Activated CD8-positive, alpha-beta memory T cell treated with anti-CD3 and anti-CD28 coated beads for 1 hour (primary cell): ENCODE results near the gene RFESD.

ENCODE experiments used
- DNase-seq, 2 donors: peaks; one replicate each; pipeline ENCODE4 v3.0.0-alpha.2; 2020; ENCODE audit warnings: low read depth in 1 of 2; ENCODE audit errors: extremely low read depth in 1 of 2

Gene RFESD

DNA sequence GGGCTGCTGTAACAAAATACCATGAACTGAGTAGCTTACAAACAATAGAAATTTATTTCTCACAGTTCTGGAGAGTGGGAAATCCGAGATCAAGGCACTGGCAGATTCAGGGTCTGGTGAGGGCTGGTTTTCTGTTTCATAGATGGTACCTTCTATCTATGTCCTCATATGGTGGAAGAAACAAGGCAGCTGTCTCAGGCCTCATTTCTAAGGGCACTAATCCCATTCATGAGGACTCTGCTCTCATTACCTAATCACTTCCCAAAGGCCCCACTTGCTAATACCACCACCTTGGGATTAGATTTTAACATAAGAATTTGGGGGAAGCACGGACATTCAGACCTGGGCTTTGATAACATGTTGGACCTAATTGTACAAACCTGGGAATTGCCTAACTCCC lies 13.5 kb downstream of the RFESD start:
- DNase-seq = no peak

DNA sequence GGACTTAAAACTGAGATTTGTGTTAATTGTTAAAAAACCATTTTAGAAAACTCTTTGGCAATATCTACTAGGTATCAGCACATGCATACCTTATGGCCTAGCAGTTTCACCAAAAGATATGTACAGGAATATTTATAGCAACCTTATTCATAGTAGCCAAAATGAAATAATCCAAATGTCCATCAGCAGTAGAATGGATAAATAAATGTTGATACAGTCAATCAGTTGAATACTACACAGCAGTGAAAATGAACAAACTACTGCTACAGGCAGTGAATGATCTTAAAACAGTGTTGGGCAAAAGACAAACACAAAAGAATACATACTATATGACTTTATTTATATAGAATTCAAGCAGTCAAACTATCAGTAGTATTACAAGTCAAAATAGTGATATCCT lies 16.4 kb downstream of the RFESD start:
- DNase-seq = no peak

DNA sequence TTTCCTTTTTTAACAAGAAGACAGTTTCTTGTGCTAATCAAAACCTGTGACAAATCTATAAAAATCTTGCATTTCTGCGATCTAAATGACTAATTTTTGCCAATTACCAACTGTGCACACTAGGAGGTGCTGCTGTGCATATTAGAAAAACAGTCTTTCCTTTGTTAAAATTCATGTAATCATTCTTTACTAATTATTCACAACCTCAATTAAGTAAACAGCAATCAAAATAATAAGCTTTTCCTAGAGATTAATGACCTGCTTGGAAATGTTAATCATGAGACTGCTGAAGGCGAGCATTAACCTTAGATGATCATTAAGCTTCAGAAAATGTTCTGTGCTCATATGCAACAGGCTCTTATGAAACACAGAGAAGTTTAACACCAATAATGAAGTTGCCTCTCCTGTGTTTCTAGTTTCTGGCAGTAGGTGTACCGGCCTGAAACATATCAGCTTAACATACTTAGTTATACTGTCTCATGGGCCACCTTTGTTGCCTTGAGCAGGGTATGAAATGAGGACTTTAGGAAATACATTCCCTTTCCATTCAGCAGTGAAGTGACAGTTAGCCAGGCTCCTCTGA lies 17.7 kb downstream of the RFESD start:
- no peak for DNase-seq

DNA sequence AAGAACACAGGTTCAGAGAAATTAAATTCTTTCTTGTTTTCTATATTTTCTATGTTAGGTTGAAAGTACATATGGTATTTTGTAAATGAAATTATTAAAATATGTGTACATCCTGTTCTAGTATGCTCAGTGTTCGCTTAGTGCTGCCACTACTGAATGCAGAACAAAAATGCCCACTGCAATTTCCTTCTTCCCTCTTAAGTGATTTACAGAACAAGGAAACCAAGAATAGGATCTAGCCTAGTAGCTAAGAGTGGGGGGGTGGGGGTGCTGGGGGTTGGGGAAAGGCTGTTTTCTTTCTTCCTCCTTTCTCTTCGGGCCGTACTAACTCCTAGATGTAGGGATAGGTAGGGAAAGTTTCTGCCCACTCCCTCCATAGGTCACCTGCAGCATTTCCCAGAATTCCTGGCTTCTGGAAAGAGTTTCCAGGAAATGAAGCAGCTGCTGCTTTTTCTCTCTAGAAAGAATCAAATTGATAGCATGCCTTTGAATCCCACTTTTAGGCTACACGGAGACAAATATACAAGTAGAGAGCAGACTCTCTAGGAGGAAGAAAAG lies 20.6 kb downstream of the RFESD start:
- DNase-seq = no peak

DNA sequence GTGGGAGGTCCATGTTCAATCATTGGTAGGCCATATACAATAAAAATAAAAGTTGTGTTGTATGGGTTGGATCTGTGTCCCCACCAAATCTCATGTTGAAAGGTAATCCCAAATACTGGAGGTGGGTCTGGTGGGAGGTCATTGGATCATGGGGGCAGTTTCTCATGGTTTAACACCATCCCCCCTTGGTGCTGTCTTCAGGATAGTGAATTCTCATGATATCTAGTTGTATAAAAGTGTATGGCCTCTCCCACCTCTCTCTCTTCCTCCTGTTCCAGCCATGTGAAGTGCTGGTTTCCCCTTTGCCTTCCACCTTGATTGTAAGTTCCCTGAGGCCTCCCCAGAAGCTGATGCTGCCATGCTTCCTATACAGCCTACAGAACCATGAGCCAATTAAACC lies 21.1 kb downstream of the RFESD start:
- DNase-seq = no peak

DNA sequence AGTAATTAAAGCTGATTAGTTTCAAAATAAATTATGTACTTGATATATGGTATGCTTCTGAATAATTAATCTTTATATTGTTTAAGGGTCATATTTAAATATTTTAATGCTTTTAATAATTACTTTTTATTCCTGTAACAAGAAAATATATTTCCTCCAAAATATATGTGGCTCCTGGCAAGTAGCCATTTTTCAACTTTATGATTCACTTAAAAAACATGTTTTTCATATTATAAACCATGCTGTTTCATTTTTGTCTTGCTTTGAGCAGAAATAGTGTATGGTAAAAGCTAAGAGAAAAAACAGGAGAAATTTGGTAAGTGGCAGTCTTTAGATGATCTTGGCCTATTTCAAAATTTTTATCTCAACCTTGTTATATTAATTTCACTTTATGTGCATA lies 21.6 kb downstream of the RFESD start:
- DNase-seq = no peak

DNA sequence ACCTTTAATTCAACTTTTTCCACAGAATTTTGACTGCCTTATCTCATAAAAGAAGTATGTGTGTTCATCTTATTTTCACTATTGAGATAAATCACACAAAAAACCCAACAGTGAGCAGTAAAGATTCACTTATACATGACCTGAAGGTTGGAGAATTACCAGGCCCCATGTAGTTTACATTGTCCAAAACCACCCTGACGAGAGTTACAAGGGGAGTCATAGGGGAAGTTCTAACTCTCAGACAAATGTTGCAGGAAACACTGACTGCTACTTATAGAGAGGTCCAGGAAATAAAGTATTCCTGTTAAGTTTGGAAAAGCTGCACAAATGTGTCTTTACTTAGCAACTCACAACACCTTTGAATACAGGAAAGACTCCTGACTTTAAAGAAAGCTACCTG lies 22.2 kb downstream of the RFESD start:
- no peak for DNase-seq

DNA sequence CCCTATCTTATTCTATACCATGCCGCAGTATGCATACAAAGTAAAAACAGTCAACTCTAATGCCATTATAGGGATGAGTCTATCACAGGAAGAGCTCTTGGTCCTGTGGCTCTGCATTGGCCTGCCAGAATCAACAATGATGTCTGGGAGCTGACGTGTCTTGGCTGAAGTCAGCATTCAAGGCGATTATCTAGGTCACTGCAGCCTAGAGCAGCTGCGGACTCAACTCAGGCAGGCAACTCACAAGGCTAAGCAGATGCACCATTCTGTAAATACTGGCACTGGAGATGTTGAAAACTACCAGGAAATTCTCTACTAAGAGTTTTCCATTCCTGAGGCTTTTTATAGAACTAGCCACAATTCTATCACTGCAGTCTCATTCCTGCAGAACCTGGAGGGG lies 23.0 kb downstream of the RFESD start:
- DNase-seq = no peak

DNA sequence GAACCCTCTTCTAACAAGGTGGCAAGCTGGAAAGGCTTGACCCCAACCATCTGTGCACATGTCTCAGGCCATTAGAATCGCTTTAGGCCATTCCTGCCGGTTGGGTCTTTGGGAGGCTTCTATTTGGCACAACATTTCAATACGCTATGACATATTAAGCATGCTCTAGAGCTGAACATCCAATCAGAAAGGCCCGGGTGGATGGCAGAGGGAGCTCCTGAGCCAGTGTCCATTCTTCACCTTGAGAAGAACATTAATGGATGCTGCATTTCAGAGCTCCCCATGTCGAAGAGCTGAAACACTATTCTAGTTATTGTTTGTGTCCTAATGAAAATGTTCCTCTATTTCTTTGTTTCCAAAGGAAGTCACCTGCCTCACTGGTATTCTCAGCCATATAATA lies 23.4 kb downstream of the RFESD start:
- no peak for DNase-seq

DNA sequence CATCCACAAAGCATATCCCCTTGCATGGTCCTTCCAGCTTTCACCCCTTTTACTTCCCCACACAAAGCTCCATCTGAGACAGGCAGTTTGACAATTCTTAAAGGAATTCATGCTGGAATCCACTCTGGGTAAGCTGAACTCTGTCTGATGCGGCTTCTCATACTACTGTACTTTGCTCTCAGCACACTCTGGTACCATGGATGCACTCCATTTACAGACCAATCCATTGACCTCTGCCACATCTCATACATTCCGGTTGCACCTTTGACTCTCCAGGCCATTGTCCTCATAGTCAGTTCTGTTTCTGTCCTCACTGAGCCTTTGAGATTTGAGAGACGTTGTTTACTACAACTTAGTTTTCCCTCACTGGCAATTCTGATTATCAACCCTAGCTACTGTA lies 24.0 kb downstream of the RFESD start:
- no peak for DNase-seq

DNA sequence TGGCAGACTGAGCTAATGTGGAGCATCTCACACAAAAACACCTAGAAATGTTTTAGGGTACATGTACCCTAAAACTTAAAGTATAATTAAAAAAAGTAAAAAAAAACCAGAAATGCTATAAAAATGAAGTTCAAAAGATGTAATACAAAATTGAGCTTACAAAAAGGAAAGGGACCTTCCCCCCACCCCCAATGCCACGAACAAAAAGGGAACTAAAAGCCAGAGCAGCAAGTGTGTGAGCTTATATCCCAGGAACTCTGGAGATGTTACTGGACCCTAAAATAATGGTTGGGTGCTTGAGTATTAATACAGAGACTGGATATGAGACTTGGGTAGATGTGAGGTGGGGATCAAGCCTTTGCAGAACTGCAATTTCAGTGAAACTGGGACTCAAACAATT lies 25.2 kb downstream of the RFESD start:
- DNase-seq = no peak

DNA sequence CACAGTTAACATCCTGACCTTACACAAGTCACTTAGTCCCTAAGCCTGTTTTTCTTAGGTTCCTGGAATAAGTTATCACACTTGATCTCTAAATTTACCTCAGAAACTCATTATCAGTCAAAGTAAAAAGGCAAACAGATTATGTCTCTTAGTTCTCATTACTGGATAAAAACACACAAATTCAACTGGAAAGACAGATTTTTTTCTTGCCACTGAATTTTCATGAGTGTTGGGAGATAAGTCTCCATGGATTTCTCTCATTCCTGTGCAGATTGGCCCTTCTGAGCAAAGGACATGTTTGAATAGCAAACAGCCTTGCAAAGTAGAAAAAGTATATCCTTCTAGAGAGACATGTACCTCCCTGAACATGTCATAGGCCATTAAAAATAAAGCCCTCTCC lies 26.1 kb downstream of the RFESD start:
- DNase-seq = no peak

DNA sequence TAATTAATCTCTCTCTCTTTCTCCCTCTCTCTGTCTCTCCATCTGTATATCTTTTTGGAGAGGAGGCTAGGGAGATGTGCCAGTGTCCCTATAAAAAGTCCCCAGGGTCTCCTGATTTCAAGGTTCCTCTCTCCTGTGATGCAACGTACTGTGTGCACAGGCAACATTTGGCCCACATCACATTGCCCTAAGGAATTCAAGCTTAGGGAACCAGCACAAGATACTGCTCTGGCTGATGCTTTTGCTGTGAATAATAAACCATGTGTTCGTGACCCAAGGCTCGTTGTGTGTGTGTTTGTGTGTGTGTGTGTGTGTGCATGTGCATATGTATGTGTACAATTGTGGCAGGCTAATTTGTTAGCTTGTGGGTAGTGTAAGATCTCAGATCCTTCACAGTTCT lies 26.5 kb downstream of the RFESD start:
- DNase-seq = no peak

DNA sequence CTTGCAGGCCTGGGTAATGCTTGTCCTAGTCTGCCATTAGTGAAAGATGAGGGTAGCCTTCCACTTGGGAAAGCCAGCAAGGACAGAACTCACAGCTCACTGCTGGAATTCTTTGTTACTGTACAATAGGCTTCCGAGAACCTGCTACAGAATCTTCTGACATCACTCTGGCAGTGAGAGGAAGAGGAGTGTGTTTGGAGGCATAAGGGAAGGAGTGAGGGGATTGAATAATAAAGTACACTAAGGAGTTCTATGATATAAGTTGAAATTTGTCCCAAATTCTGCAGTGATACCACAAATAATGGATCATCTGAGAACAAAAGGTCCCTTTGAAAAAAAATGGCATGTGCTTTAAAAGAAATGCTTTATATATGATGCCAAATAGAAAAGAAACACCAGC lies 36.3 kb downstream of the RFESD start, which contains the start of gene SPATA9:
SPATA9 (minus strand) TSS at position 101 of the 400 bp plus-strand sequence. CDS start 137 bp downstream, outside the sequence.
- no peak for DNase-seq

DNA sequence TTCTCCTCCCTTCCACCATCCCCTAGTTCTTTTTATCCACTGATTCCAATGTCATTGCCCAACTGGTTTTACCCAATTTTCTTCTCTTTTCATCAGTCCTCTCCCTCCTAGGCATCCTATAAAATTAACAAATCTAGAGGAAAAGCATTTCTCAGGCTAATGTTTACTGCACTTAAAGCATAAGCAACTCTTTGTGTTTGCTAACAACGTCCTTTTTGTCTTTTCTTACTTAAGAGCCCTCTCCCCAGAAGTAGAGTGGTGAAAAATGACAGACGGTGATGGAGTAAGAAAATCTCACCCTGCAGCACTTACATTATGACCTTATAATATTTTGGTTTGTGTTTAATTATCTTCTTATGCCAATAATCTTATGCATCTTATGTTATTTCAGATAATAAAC lies 37.8 kb downstream of the RFESD start:
- DNase-seq = no peak

DNA sequence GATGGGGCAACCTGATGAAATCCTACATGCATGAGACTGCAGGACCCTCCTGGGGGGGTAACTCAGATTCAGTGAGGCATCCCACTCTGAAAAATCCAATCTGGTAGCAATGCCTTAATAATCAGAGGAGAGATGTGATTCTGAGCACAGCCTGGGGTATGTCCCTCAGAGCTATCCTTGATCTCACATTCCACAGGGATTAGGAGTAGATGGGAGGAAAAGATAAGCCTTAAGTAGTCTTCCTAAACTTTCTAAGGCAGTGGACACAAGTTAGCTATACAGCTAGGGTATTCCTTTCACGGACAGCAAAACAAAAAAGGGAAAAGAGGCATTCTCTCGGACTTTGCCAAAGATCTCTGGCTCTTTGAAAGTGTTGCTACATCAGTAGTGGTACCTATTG lies 40.1 kb downstream of the RFESD start:
- no peak for DNase-seq

DNA sequence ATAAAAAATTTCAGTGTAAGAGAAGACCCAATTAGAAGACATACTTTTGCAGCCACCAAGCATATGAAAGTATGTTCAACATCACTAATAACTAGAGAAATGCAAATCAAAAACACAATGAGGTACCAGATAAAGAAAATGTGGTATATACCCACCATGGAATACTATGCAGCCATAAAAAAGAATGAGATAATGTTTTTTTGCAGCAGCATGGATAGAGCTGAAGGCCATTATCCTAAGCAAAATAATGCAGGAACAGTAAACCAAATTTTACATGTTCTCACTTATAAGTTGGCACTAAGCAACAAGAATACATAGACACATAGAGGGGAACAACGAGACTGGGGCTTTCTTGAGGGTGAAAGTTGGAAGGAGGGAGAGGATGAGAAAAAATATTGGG lies 43.1 kb downstream of the RFESD start:
- no peak for DNase-seq

DNA sequence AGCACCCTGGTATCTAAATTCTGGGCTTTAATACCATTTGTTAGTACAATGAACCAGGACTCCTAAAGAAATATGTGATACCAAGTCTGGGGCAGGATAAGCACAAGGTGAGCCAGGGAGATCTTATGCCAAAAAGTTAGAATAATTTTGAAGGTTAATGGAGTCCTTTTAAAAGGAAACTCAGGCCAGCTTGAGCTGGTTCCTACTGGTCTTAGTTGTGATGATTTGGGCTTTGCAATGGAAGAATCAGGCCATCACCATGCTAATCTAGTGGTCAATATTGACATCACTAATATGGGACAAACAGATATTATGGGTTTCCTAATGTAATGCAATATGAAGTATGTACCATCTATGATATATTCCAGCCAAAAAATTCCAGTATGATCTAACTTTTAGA lies 43.8 kb downstream of the RFESD start:
- DNase-seq = no peak

DNA sequence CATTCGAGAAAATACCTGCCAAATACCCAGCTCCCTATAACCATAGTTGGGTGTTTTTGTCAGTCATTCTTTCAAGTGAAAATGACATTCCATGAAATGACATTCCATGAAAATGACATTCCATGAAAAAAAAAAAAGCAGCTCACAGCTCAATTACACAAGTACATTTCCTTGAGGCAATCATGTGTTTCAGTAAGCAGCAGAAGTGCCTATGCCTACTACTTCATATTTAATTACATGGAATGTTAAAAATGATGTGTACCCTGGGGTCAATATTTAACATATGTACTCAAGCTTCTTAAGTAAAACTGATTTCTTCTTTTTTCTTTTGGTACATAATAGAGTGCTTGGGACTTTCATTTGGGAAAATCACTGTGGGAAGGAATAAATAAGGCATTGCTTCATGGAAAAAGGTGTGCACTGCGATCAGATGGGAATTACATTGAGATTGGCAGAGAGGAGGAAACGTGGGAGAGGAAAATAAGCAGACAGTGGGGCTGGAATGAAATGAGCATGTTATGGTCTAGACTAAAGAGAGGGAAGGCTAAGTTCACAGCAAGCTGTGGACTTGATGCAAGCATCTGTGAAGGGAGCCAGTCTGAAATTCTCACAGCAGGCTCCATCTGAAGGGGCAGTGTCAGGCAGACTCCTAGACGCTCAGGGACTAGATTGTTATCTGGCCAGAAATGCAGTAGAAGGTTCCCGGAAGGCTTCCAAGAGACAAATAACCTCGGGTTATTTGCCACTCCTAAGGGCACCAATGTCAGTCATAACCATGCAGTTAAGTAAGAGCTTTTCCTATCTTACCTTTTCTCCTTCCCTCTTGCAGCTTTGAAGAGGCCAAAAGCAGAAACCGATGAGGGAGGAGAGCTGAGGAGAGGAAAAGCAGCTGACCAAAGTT lies 51.5 kb downstream of the RFESD start:
- no peak for DNase-seq

DNA sequence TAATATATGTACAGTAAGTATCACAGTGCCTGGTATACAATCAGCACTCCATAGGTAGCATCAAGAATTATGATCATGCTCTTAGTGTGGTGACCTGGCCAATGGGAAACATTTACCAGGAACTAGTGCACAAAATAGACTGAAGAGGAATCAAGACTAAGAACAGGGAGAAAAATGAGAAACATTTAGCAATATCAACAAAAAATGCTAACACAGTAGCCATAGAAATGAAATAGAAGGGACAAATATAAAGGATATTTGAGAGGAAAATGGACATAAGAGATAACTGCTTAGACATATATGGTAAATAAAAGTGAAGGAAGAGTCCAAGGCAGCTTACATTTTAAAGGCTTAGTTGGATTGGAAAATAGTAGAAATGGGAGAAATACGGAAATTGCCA lies 52.8 kb downstream of the RFESD start:
- DNase-seq = no peak

DNA sequence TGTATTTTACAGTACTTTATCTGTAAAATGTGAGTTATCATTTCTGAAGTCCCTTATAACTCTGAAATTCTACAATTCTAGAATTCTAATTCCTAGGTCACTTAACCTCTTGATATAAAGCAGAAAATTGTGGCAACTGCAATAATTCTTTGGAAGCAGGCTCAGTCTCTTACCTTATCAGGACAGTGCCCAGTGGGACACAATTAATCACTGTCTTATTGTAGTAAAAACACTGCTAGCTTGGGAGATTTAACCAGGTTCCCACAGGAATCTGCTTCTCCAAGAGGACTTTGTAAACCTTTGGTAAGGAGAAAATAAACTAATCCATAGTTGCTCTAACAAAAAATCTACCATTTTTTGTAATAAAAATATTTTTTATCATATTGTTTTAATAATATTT lies 54.5 kb downstream of the RFESD start:
- no peak for DNase-seq

DNA sequence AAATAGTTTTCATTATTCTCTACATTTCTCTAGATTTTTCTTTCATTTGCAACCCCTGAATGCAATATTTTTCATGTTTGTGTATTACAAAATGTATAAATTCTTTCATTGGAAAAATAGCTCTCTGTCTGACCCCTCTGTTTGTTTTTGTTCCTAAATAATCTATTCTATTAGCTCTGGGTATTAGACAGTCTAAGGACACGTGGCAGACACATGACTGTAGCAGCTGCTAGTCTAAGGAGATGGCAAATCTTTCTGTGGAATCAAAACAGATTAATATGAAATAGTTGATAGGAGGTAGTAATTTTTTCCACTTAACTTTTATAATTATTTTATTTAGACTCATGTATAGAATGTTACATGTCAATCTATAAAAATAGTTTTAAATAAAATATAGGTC lies 57.6 kb downstream of the RFESD start:
- no peak for DNase-seq
